ENCODE data around the gene PROZ.

The PROZ gene

GRCh38 chr13:113121928-113122471, 36.4 kb upstream of the PROZ start:
- DNase-seq (ENCODE audit: extremely low read depth, low read depth), result no peak
- no peak for TF ChIP-seq CTCF (IDR thresholded peaks at IDR 0.05; ENCODE audit: low read depth, low read length)

DNA sequence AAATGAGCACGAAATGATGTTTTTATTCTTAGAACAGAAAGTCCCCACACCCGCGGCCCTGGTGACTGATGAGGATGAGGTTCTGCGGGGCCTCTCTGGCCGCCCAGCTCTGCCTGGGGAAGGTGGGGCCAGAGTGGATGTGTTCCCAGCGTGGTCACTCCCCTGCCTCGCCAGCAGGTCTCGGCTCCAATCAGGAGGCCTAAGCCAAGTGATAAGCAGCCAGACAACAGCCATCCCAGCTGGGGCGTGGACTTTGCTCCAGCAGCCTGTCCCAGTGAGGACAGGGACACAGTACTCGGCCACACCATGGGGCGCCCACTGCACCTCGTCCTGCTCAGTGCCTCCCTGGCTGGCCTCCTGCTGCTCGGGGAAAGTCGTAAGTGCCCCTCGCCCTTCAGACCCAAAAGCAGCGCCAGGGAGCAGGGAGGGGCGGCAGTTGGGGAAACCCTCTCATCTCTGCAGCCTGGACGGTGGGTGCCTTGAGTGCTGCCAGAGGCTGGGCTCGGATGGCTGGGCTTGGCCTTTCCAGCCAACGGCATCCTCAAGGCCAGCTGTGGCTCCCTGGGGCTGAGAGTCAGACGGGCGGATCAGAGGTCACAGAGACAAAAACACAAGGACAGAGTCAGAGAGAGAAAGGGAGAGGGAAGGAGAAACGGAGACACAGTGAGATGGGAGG, 35.8 kb upstream of the PROZ start, which contains the start of gene F10:
Gene F10 (plus strand): TSS at position 250 of the 676 bp plus-strand sequence. CDS start 57 bp downstream, at position 307.
- TF ChIP-seq CTCF (IDR thresholded peaks at IDR 0.05; ENCODE audit: low read depth, low read length), result no peak
- DNase-seq (ENCODE audit: extremely low read depth, low read depth), result peak; percentile 68

DNA sequence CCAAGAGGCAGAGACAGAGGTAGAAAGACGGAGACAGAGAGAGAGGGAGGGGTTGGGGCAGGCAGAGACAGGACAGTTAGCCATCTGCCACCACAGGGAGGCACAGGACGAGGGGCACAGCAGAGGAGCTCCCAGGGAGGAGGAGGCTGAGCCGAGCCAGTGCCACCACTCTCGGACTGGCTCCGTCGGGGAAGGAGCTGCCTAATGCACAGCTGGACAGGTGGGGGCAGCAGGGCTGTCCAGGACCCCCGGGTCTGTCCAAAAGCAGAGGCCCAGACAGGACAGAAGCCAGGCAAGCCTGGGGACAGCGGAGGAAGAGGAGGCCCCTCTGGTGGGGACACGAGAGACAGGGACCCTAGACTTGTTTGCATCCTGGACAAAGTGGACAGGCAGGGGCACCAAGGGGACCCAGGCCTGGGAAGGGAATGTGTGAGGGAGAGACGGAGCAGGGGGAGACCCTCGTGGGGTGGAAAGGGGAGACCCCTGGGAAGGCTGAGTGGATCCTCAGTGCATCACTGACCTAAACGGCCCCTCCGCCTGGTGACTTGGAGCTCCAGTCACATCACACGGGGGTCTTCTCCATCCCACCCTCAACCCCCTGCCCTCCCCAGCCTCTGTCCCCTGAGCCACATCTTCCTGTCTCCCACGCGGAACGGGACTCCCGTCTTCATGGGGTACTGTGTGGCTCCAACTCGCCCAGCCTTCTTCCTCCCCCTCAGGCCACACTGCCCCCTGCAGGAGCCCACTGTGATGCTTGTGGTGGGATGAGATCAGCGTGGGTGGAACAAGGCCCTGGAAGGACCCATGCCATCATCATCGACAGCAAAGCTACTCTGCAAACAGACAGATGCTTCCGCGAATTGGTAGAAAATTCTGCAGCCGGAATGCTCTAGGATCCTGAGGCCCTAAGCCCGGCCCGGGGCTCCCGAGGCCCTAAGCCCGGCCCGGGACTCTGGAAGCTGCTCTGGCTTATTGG, 34.9 kb upstream of the PROZ start:
- TF ChIP-seq CTCF (IDR thresholded peaks at IDR 0.05; ENCODE audit: low read depth, low read length), result peak; percentile 26
- no peak for DNase-seq (ENCODE audit: extremely low read depth, low read depth)

DNA sequence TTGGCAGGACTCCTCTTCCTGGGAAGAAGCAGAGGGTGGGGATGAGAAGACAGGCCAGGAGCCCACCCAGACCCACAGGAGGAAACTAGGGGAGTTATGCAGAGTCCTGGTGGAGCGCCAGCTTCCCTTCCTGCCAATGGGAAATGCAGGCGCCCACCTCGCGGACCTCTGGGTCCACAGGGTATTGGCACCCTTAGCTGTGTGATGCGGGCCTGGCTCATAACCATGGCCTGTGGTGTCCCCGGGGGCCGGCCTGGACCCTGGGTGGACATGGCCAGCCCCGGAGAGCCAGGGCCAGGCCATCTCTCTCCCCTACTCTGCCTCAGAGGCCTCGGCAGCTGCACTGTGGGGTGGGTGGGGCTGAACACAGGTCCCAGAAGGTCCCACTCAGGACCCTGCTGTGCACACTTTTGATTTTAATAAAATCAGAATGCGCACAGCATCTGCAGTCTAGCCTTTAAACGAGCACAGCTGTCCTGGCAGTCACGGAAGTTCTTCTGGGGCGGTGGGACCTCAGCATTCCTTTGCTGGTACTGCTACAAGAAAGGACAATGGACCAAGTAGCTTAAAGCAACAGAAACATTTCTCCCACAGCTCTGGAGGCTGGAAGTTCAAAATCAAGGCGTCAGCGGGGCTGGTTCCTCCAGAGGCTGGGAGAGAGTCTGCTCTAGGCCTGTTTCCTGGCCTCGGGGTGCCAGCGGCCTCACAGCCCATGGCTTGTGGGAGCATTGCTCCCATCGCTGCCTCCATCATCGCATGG, 34.1 kb upstream of the PROZ start:
- TF ChIP-seq CTCF (IDR thresholded peaks at IDR 0.05; ENCODE audit: low read depth, low read length), result no peak
- DNase-seq (ENCODE audit: extremely low read depth, low read depth), result no peak

- DNase-seq (ENCODE audit: extremely low read depth, low read depth), result no peak
- TF ChIP-seq CTCF (IDR thresholded peaks at IDR 0.05; ENCODE audit: low read depth, low read length), result no peak
These were observed 32.8 kb upstream of the PROZ start for GRCh38 chr13:113125506-113126264.

DNA sequence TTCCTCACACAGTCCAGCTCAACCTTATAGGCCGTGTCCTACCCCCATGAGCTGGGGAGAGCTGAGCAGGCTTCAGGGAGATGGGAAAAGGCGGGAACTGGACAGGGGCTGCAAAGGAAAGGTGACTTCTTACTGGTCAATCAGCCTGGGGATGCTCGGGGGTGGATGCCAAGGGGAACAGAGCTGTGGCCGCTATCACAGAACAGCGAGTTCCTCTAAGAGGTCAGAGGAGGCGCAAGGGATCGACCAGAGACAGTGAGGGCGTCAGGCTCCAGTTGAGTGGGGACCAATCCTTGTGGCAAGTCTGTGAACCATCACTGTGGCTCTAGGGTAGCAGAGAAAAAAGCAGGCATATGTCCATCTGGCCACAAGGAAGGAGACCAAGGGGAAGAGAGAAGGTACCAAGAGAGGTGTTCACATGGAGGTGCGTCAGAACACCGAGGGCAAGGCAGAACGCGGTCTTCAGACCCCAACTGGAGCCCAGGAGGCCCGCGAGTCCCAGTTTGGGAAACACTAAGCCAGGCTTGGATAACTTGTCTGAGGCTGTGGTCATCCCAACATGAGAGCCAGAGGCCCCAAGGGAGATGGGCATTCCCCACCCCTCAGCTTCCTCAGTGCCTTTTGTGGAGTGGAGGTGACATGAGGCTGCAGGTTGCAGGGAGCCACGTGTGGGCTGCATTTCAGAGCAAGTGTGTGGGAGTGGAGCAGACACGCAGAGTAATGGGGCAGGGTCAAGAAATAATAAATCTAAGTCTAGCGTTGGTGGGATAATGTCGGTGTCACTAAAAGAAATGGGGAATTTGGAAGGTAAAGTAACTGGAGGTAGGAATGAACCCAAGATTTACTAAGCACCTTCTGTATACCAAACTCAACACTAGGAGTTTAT, 31.9 kb upstream of the PROZ start:
- TF ChIP-seq CTCF (IDR thresholded peaks at IDR 0.05; ENCODE audit: low read depth, low read length), result no peak

More for the DNA sequence above, 31.9 kb upstream of the PROZ start:
- DNase-seq (ENCODE audit: extremely low read depth, low read depth), result no peak
